K562 (cell line): ENCODE measurements around the gene PLP2. TPM values are rescaled to one million over a fixed set of nuclear protein-coding genes. Genes with fewer than 3 reads are reported as not detected.
A peak's percentile ranks its signal among the peaks of the same experiment; 100 is the strongest.

Experiments
- ATF1 ChIP-seq, 2 experiments: fragments of 450-650 bp in 1 of 2; IDR thresholded peaks; 2 replicates each; pipeline ENCODE4 v1.6.1; 2016; ENCODE audit warnings: missing compliant biosample characterization in 1 of 2, missing genetic modification characterization in 1 of 2
- C11orf30 ChIP-seq: fragments of 450-650 bp; IDR thresholded peaks from 2 replicates; pipeline ENCODE4 v1.6.1; 2016; ENCODE audit warnings: low read depth, mild to moderate bottlenecking
- CHD2 ChIP-seq: IDR thresholded peaks from 2 replicates; pipeline ENCODE4 v1.6.1; 2011; ENCODE audit warnings: low read depth, low read length
- COPS2 ChIP-seq: fragments of 450-650 bp; conservative IDR thresholded peaks from 2 replicates; pipeline ENCODE4 v1.6.1; 2016; ENCODE audit warnings: mild to moderate bottlenecking, moderate library complexity
- CXXC5 ChIP-seq: fragments of 250-450 bp; sonication (Bioruptor Pico); IDR thresholded peaks from 2 replicates; pipeline ENCODE4 v1.8.0; 2022; ENCODE audit warnings: inconsistent platforms, mild to moderate bottlenecking, moderate library complexity
- NEUROD1 ChIP-seq: fragments of 150-350 bp; IDR thresholded peaks from 2 replicates; pipeline ENCODE4 v1.6.1; 2014; ENCODE audit warnings: borderline replicate concordance, low read length, low read depth; ENCODE audit not compliant: partially characterized antibody
- NFE2 ChIP-seq: IDR thresholded peaks from 2 replicates; pipeline ENCODE4 v1.6.1; 2014; ENCODE audit warnings: antibody characterized with exemption, low read depth
- PHB2 ChIP-seq: fragments of 450-650 bp; IDR thresholded peaks from 2 replicates; pipeline ENCODE4 v1.6.1; 2017; ENCODE audit warnings: low read depth
- PPARD ChIP-seq: fragments of 250-450 bp; sonication (Bioruptor Pico); IDR thresholded peaks from 2 replicates; pipeline ENCODE4 v1.8.0; 2022; ENCODE audit warnings: inconsistent platforms, mild to moderate bottlenecking, moderate library complexity
- RBFOX2 ChIP-seq: fragments of 200-400 bp; formaldehyde crosslinking; IDR thresholded peaks from 2 replicates; pipeline ENCODE4 v1.6.1; 2017; ENCODE audit warnings: low read depth, mild to moderate bottlenecking, low read length, moderate library complexity
- SAFB2 ChIP-seq: fragments of 200-400 bp; formaldehyde crosslinking; IDR thresholded peaks from 2 replicates; pipeline ENCODE4 v1.6.1; 2018; ENCODE audit warnings: borderline replicate concordance, low read length, low read depth, moderate library complexity; ENCODE audit not compliant: severe bottlenecking
- TAF15 ChIP-seq: fragments of 200-400 bp; formaldehyde crosslinking; IDR thresholded peaks from 2 replicates; pipeline ENCODE4 v1.6.1; 2017; ENCODE audit warnings: mild to moderate bottlenecking, low read depth, low read length, moderate library complexity
- TAL1 ChIP-seq: fragments of 450-650 bp; IDR thresholded peaks from 2 replicates; pipeline ENCODE4 v1.6.1; 2016; ENCODE audit warnings: mild to moderate bottlenecking
- ZNF197 ChIP-seq: fragments of 200-800 bp; sonication (Bioruptor generic); IDR thresholded peaks from 2 replicates; pipeline ENCODE4 v1.6.1; 2016; ENCODE audit warnings: low read depth, missing genetic modification characterization, missing compliant biosample characterization
- polyA plus RNA-seq, 8 experiments: library from polyadenylated mRNA; depleted of rRNA in 4 of 8; stranded (reverse) in 5 of 8; unstranded in 3 of 8; fragments of >200 nt; fragmentation: Nextera tagmentation in 2 of 8; fragmentation: Illumina TruSeq in 1 of 8; extraction: Ambion mirVana in 2 of 8; extraction: Trizol in 1 of 8; gene quantifications; 2 replicates each; pipeline versions ENCODE4 v1.2.1 to v1.2.3, GENCODE V29; 2011 to 2014; ENCODE audit warnings: inconsistent platforms in 1 of 8, missing spikeins in 1 of 8
- total RNA-seq, 7 experiments: library from RNA; depleted of rRNA in 6 of 7; stranded (reverse); fragments of >200 nt in 6 of 7; fragmentation: Illumina TruSeq in 2 of 7; extraction: Trizol in 2 of 7; gene quantifications; 2 replicates each; pipeline versions ENCODE4 v1.2.1 to v1.2.3, GENCODE V29; 2011 to 2021; ENCODE audit warnings: low replicate concordance in 1 of 7
- TF ChIP-seq, protein P1 (sequence below): fragments of 450-650 bp; formaldehyde crosslinking; IDR thresholded peaks from 2 replicates; pipeline ENCODE4 v1.4.0; 2020; ENCODE audit warnings: mild to moderate bottlenecking, moderate library complexity
- TF ChIP-seq, protein P2 (sequence below), 2 experiments: fragments of 450-650 bp in 1 of 2; IDR thresholded peaks; 2 replicates each; pipeline ENCODE4 v1.6.1; 2011 to 2017; ENCODE audit warnings: low read depth in 2 of 2, antibody characterized with exemption in 1 of 2, borderline replicate concordance in 1 of 2, low read length in 1 of 2, mild to moderate bottlenecking in 1 of 2, mixed read lengths in 1 of 2; ENCODE audit not compliant: control insufficient read depth in 1 of 2
- TF ChIP-seq, protein P3 (sequence below): fragments of 450-650 bp; IDR thresholded peaks from 2 replicates; pipeline ENCODE4 v1.6.1; 2016; ENCODE audit warnings: mild to moderate bottlenecking
- TF ChIP-seq, protein P4 (sequence below): sonication (generic); formaldehyde crosslinking; IDR thresholded peaks from 2 replicates; pipeline ENCODE4 v1.8.0; 2022; ENCODE audit warnings: mild to moderate bottlenecking, low read depth, missing genetic modification reagents
- TF ChIP-seq, protein P5 (sequence below): fragments of 450-650 bp; IDR thresholded peaks from 2 replicates; pipeline ENCODE4 v1.6.1; 2016; ENCODE audit warnings: borderline replicate concordance

PLP2 gene
- total and polyA plus RNA-seq, 9 of the 15 experiments (the other 6 are each of a cell fraction or from before 2014, with no cell fraction given), result 34.7 to 236 (median 112) TPM

DNA sequence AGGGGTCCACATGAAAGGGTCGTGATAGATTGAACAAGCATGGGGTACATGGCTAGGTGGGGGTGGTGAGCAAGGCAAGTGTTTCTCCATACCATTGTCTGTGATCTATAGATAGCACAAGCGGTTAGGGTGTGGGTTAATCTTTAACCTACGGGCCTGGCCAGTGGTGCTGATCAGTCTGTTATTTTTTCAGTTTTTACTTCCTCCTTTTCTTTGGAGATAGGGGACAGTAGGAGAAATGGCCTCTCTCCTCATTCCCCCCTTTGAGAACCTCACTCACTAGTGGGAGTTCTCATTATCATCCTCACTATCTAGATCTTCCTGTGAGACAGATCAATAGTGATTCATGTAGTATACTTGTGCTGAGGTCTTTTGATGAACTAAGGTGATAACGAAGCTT is 32.0 kb upstream of the PLP2 start (continued):
- no peak for TF ChIP-seq TAF15
- TF ChIP-seq NEUROD1, result no peak
- TF ChIP-seq COPS2, result no peak
- TF ChIP-seq, protein P1, sequence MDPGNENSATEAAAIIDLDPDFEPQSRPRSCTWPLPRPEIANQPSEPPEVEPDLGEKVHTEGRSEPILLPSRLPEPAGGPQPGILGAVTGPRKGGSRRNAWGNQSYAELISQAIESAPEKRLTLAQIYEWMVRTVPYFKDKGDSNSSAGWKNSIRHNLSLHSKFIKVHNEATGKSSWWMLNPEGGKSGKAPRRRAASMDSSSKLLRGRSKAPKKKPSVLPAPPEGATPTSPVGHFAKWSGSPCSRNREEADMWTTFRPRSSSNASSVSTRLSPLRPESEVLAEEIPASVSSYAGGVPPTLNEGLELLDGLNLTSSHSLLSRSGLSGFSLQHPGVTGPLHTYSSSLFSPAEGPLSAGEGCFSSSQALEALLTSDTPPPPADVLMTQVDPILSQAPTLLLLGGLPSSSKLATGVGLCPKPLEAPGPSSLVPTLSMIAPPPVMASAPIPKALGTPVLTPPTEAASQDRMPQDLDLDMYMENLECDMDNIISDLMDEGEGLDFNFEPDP (CRISPR knock-in tag), result no peak
- no peak for TF ChIP-seq ZNF197 (CRISPR knock-in tag)
- TF ChIP-seq PPARD, result no peak
- TF ChIP-seq C11orf30, result no peak
- no peak for TF ChIP-seq ATF1 (CRISPR knock-in tag; IDR thresholded peaks at IDR 0.05)
- no peak for TF ChIP-seq ATF1 (tag; IDR thresholded peaks at IDR 0.05)
- TF ChIP-seq RBFOX2, result no peak
- no peak for TF ChIP-seq PHB2
- no peak for TF ChIP-seq SAFB2
- TF ChIP-seq, protein P2, sequence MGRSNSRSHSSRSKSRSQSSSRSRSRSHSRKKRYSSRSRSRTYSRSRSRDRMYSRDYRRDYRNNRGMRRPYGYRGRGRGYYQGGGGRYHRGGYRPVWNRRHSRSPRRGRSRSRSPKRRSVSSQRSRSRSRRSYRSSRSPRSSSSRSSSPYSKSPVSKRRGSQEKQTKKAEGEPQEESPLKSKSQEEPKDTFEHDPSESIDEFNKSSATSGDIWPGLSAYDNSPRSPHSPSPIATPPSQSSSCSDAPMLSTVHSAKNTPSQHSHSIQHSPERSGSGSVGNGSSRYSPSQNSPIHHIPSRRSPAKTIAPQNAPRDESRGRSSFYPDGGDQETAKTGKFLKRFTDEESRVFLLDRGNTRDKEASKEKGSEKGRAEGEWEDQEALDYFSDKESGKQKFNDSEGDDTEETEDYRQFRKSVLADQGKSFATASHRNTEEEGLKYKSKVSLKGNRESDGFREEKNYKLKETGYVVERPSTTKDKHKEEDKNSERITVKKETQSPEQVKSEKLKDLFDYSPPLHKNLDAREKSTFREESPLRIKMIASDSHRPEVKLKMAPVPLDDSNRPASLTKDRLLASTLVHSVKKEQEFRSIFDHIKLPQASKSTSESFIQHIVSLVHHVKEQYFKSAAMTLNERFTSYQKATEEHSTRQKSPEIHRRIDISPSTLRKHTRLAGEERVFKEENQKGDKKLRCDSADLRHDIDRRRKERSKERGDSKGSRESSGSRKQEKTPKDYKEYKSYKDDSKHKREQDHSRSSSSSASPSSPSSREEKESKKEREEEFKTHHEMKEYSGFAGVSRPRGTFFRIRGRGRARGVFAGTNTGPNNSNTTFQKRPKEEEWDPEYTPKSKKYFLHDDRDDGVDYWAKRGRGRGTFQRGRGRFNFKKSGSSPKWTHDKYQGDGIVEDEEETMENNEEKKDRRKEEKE (IDR thresholded peaks at IDR 0.05; ENCODE audit: borderline replicate concordance in 1 of 2, control insufficient read depth in 1 of 2, low read depth in 2 of 2, low read length in 1 of 2), result 0 out of 4 replicates have a peak, but pooled peaks of 1 of the 2 experiments have one; percentile 28
- no peak for TF ChIP-seq CXXC5 (CRISPR knock-in tag)
- no peak for TF ChIP-seq CHD2
- TF ChIP-seq, protein P3, sequence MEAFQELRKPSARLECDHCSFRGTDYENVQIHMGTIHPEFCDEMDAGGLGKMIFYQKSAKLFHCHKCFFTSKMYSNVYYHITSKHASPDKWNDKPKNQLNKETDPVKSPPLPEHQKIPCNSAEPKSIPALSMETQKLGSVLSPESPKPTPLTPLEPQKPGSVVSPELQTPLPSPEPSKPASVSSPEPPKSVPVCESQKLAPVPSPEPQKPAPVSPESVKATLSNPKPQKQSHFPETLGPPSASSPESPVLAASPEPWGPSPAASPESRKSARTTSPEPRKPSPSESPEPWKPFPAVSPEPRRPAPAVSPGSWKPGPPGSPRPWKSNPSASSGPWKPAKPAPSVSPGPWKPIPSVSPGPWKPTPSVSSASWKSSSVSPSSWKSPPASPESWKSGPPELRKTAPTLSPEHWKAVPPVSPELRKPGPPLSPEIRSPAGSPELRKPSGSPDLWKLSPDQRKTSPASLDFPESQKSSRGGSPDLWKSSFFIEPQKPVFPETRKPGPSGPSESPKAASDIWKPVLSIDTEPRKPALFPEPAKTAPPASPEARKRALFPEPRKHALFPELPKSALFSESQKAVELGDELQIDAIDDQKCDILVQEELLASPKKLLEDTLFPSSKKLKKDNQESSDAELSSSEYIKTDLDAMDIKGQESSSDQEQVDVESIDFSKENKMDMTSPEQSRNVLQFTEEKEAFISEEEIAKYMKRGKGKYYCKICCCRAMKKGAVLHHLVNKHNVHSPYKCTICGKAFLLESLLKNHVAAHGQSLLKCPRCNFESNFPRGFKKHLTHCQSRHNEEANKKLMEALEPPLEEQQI, result no peak
- no peak for TF ChIP-seq NFE2
- peak; percentile 43 for TF ChIP-seq TAL1
- TF ChIP-seq, protein P4, sequence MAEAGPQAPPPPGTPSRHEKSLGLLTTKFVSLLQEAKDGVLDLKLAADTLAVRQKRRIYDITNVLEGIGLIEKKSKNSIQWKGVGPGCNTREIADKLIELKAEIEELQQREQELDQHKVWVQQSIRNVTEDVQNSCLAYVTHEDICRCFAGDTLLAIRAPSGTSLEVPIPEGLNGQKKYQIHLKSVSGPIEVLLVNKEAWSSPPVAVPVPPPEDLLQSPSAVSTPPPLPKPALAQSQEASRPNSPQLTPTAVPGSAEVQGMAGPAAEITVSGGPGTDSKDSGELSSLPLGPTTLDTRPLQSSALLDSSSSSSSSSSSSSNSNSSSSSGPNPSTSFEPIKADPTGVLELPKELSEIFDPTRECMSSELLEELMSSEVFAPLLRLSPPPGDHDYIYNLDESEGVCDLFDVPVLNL (CRISPR knock-in tag), result no peak
- TF ChIP-seq, protein P5, sequence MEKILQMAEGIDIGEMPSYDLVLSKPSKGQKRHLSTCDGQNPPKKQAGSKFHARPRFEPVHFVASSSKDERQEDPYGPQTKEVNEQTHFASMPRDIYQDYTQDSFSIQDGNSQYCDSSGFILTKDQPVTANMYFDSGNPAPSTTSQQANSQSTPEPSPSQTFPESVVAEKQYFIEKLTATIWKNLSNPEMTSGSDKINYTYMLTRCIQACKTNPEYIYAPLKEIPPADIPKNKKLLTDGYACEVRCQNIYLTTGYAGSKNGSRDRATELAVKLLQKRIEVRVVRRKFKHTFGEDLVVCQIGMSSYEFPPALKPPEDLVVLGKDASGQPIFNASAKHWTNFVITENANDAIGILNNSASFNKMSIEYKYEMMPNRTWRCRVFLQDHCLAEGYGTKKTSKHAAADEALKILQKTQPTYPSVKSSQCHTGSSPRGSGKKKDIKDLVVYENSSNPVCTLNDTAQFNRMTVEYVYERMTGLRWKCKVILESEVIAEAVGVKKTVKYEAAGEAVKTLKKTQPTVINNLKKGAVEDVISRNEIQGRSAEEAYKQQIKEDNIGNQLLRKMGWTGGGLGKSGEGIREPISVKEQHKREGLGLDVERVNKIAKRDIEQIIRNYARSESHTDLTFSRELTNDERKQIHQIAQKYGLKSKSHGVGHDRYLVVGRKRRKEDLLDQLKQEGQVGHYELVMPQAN, result no peak
